GM12878 (cell line): ENCODE data around the gene CDC42BPA. TPM values are rescaled to one million over a fixed set of nuclear protein-coding genes. Genes with fewer than 3 reads are reported as not detected.

Experiments
- ATAC-seq: fragments of 200-7000 bp; cut with Tn5 transposase; 3 replicates; pipeline ENCODE4 v1.9.1; 2020; ENCODE audit warnings: mild to moderate bottlenecking, moderate library complexity
- BruUV-seq: library from RNA; stranded (reverse); fragments of 400-500 nt; replicated peaks from 2 replicates; lab custom pipeline; 2021; lab: Mats Ljungman, UMichigan
- CTCF ChIA-PET: fragments of 300-600 bp; sonication (Branson Sonifier 250); formaldehyde crosslinking; extraction: SDS; loops from one replicate; lab custom pipeline; 2021; ENCODE audit warnings: inconsistent platforms; lab: Yijun Ruan, JAX
- POLR2A ChIA-PET: fragments of 350-600 bp; formaldehyde crosslinking; extraction: SDS; loops from one replicate; lab custom pipeline; 2021; ENCODE audit warnings: inconsistent platforms; lab: Charles Lee
- RAD21 ChIA-PET: fragments of 300-600 bp; sonication (Branson Sonifier 250); formaldehyde crosslinking; loops from one replicate; lab custom pipeline; 2023; ENCODE audit warnings: antibody characterized with exemption; ENCODE audit not compliant: unreplicated experiment; lab: Charles Lee
- SMC1A ChIA-PET: fragments of 300-600 bp; sonication (Branson Sonifier 250); formaldehyde crosslinking; loops from one replicate; lab custom pipeline; 2023; ENCODE audit not compliant: unreplicated experiment, uncharacterized antibody; lab: Charles Lee
- DNase-seq: peaks from one replicate; pipeline ENCODE4 v3.0.0-alpha.2; 2011; ENCODE audit warnings: low read depth, low spot score
- FAIRE-seq: peaks from 3 replicates; lab custom pipeline; 2011; peaks lifted over from hg19 to GRCh38; lab: Jason Lieb, UNC
- H2AFZ ChIP-seq: 2 replicates; pipeline ENCODE4 v1.6.0; 2011; ENCODE audit warnings: low read depth, low read length, control low read depth; ENCODE audit not compliant: control insufficient read depth
- H3K27ac ChIP-seq: 2 replicates; pipeline ENCODE4 v1.5.1; 2011; ENCODE audit warnings: control low read depth; ENCODE audit not compliant: control insufficient read depth, insufficient read depth
- H3K27me3 ChIP-seq, 2 experiments: replicated peaks in 1 of 2; 2 replicates each; pipeline versions ENCODE4 v1.6.0 to v1.6.1; 2011; ENCODE audit warnings: low read length in 1 of 2; ENCODE audit not compliant: control insufficient read depth in 2 of 2, insufficient read depth in 2 of 2
- H3K36me3 ChIP-seq, 2 experiments: 2 replicates each; pipeline ENCODE4 v1.5.1; 2011; ENCODE audit warnings: low read length in 1 of 2; ENCODE audit not compliant: control insufficient read depth in 2 of 2, insufficient read depth in 2 of 2
- H3K4me1 ChIP-seq: 2 replicates; pipeline ENCODE4 v1.6.1; 2011; ENCODE audit warnings: mild to moderate bottlenecking, low read length, moderate library complexity, mixed read lengths; ENCODE audit not compliant: control insufficient read depth, insufficient read depth
- H3K4me2 ChIP-seq: 2 replicates; pipeline ENCODE4 v1.6.0; 2011; ENCODE audit warnings: control low read depth; ENCODE audit not compliant: control insufficient read depth, insufficient read depth
- H3K4me3 ChIP-seq: fragments of 200-600 bp; sonication (generic); 2 replicates; pipeline ENCODE4 v1.5.1; 2016
- H3K79me2 ChIP-seq: 2 replicates; pipeline ENCODE4 v1.6.0; 2011; ENCODE audit warnings: low read length; ENCODE audit not compliant: control insufficient read depth, insufficient read depth
- H3K9ac ChIP-seq: 2 replicates; pipeline ENCODE4 v1.8.0; 2011; ENCODE audit warnings: low read length, control low read depth, mixed read lengths; ENCODE audit not compliant: control insufficient read depth, insufficient read depth
- H3K9me3 ChIP-seq: replicated peaks from 3 replicates; pipeline ENCODE4 v1.5.1; 2011; ENCODE audit warnings: mild to moderate bottlenecking, low read length; ENCODE audit not compliant: control insufficient read depth, insufficient read depth
- H4K20me1 ChIP-seq: 2 replicates; pipeline ENCODE4 v1.6.0; 2011; ENCODE audit not compliant: control insufficient read depth, insufficient read depth
- ASH2L ChIP-seq: fragments of 300-600, 200-600 bp; sonication (generic); IDR thresholded peaks from 2 replicates; pipeline ENCODE4 v1.6.1; 2017; ENCODE audit warnings: low read depth, mild to moderate bottlenecking, borderline replicate concordance
- GABPA ChIP-seq: IDR thresholded peaks from 2 replicates; pipeline ENCODE4 v1.6.1; 2014; ENCODE audit warnings: antibody characterized with exemption, low read depth, mild to moderate bottlenecking, inconsistent platforms
- IRF4 ChIP-seq: IDR thresholded peaks from 2 replicates; pipeline ENCODE4 v1.6.1; 2011; ENCODE audit warnings: low read depth, low read length
- KLF5 ChIP-seq: fragments of 450-650 bp; IDR thresholded peaks from 2 replicates; pipeline ENCODE4 v1.6.1; 2014; ENCODE audit warnings: mild to moderate bottlenecking; ENCODE audit not compliant: partially characterized antibody
- MXI1 ChIP-seq: fragments of 150-350 bp; IDR thresholded peaks from 2 replicates; pipeline ENCODE4 v1.6.1; 2011; ENCODE audit warnings: low read depth, mild to moderate bottlenecking, inconsistent platforms, low read length, improper control_type of control experiment
- NBN ChIP-seq: fragments of 450-650 bp; IDR thresholded peaks from 2 replicates; pipeline ENCODE4 v1.6.1; 2016
- POLR2AphosphoS2 ChIP-seq: IDR thresholded peaks from 2 replicates; pipeline ENCODE4 v1.6.1; 2011; ENCODE audit warnings: low read depth, mild to moderate bottlenecking, low read length, improper control_type of control experiment, moderate library complexity
- RBBP5 ChIP-seq: fragments of 200-600 bp; sonication (generic); conservative IDR thresholded peaks from 2 replicates; pipeline ENCODE4 v1.6.1; 2016
- RCOR1 ChIP-seq: conservative IDR thresholded peaks from 2 replicates; pipeline ENCODE4 v1.6.1; 2012; ENCODE audit warnings: low read depth, low read length, improper control_type of control experiment
- RUNX3 ChIP-seq: IDR thresholded peaks from 2 replicates; pipeline ENCODE4 v1.6.1; 2012; ENCODE audit warnings: low read length, inconsistent platforms
- STAT1 ChIP-seq: fragments of 450-650 bp; conservative IDR thresholded peaks from 2 replicates; pipeline ENCODE4 v1.6.1; 2014; ENCODE audit warnings: antibody characterized with exemption, mild to moderate bottlenecking
- TARDBP ChIP-seq: IDR thresholded peaks from 2 replicates; pipeline ENCODE4 v1.6.1; 2016; ENCODE audit warnings: borderline replicate concordance
- ZNF217 ChIP-seq: fragments of 450-650 bp; IDR thresholded peaks from 2 replicates; pipeline ENCODE4 v1.6.1; 2017; ENCODE audit warnings: antibody characterized with exemption, mild to moderate bottlenecking
- ZNF384 ChIP-seq: IDR thresholded peaks from 2 replicates; pipeline ENCODE4 v1.6.1; 2012; ENCODE audit warnings: low read depth, mild to moderate bottlenecking, low read length, improper control_type of control experiment, borderline replicate concordance
- ZNF622 ChIP-seq: fragments of 450-650 bp; IDR thresholded peaks from 2 replicates; pipeline ENCODE4 v1.6.1; 2017; ENCODE audit warnings: mild to moderate bottlenecking, inconsistent platforms
- ZSCAN29 ChIP-seq: fragments of 450-650 bp; IDR thresholded peaks from 2 replicates; pipeline ENCODE4 v1.6.1; 2017; ENCODE audit warnings: mild to moderate bottlenecking, moderate library complexity
- WGBS: methylation state at CpG from one replicate; pipeline ENCODE4 v1.1.6; 2016; ENCODE audit warnings: low lambda C conversion rate; ENCODE audit not compliant: insufficient replicate concordance, insufficient coverage; ENCODE audit errors: missing lambda C conversion rate; 5-methylcytosine and 5-hydroxymethylcytosine counted together
- in situ Hi-C: fragments of 300-500 bp; cut with MboI; formaldehyde crosslinking; loops from 9 replicates; pipeline ENCODE4 v1.14.3; 2018; ENCODE audit warnings: mixed read lengths
- intact Hi-C: fragments of 100-400 bp; cut with micrococcal nuclease; formaldehyde crosslinking; loops from one replicate; pipeline ENCODE4 v1.14.2; 2022; ENCODE audit not compliant: unreplicated experiment
- polyA plus RNA-seq, 11 experiments: library from polyadenylated mRNA; depleted of rRNA in 4 of 11; unstranded in 6 of 11; stranded (reverse) in 5 of 11; fragments of >200 nt; fragmentation: Nextera tagmentation in 4 of 11; fragmentation: Illumina TruSeq in 1 of 11; extraction: Ambion mirVana in 4 of 11; extraction: Trizol in 1 of 11; gene quantifications; 1 replicate in 1 of 11; 2 replicates in 10 of 11; pipeline versions ENCODE4 v1.2.1 to v1.2.3, GENCODE V29; 2011 to 2016; ENCODE audit warnings: inconsistent platforms in 2 of 11, missing spikeins in 2 of 11, low read depth in 1 of 11
- total RNA-seq, 4 experiments: library from RNA; depleted of rRNA in 3 of 4; stranded (reverse); fragments of >200 nt in 3 of 4; fragmentation: Illumina TruSeq in 1 of 4; extraction: Trizol in 1 of 4; gene quantifications; 2 replicates each; pipeline versions ENCODE4 v1.2.1 to v1.2.3, GENCODE V29; 2013 to 2021
- TF ChIP-seq, protein P1 (sequence below), 3 experiments: IDR thresholded peaks in 2 of 3; conservative IDR thresholded peaks in 1 of 3; 2 replicates each; pipeline ENCODE4 v1.5.1; 2011; ENCODE audit warnings: low read depth in 3 of 3, low read length in 3 of 3, mild to moderate bottlenecking in 3 of 3, control low read depth in 2 of 3, moderate library complexity in 2 of 3, inconsistent platforms in 1 of 3, mixed read lengths in 1 of 3; ENCODE audit not compliant: control insufficient read depth in 2 of 3, insufficient read depth in 1 of 3; ENCODE audit errors: extremely low read depth in 1 of 3
- TF ChIP-seq, protein P2 (sequence below): IDR thresholded peaks from 2 replicates; pipeline ENCODE4 v1.6.1; 2011; ENCODE audit warnings: mild to moderate bottlenecking, low read depth, low read length, moderate library complexity; ENCODE audit not compliant: insufficient replicate concordance

Gene CDC42BPA
- total and polyA plus RNA-seq, 10 of the 15 experiments (the other 5 are each of a cell fraction or from before 2014, with no cell fraction given) = 0.02 to 0.52 (median 0.10) TPM

DNA sequence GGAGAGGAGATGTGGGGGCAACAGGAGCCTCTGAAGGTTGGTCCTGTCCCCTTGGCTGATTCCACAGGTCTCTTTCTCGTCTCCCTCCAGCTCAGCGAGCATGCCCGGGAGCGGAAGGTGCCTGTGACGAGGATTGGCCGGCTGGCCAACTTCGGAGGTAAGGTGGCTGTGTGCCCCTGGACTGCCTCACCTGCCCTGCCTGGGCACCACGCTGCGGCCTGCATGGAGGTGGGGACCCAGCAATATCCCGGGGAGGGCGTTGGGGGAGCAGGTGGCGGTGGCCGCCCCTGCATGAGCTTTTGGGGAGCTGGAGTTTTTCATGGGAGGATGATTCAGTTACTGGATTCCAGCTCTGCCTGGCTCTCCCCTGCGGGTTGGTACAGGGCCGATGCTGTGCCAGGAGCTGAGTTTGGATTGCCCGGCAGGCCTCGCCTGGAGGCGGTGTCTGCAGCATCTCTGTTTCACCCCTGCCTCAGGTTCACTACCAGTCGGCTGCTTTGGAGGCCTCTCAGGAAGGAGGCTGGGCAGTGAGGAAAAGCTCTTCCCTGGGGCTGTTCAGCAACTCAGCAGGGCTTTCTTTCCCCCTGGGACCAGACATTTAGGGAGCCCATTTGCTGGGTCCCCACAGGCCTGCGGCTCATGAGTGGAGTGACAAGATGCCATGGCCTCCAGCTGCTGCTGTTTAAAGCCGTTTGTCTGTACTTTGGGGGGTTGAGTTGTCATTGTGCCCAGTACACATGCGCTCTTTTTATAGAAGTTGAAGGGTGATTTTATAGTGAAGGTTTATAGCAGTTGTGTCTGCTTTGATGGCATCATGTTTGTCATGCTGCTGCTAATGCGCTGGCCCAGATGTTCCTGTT lies 352.5 kb downstream of the CDC42BPA start:
- no peaks in the 10 kb centered on the region; the same call in 1 of the 2 replicates for H4K20me1 ChIP-seq
- no peak overlapping the region for H3K27ac ChIP-seq
- ChIA-PET CTCF (no interaction called here), RAD21 (no interaction called here), POLR2A (interaction anchor here (0.6 kb wide), 1 partner anchor 29 kb away, joined by 7 read pairs; no protein-coding TSS in a partner anchor), SMC1A (interaction anchor here (1.1 kb wide), 1 partner anchor 30 kb away, joined by 3 read pairs; no protein-coding TSS in a partner anchor)
- H2AFZ ChIP-seq = no peak overlapping the region
- BruUV-seq = no TSS peak
- H3K4me2 ChIP-seq = no peak overlapping the region
- H3K4me1 ChIP-seq = no peaks in the 10 kb centered on the region; the same call in 1 of the 2 replicates
- intact Hi-C loops = no loop called here
- no peaks in the 10 kb centered on the region for H3K27me3 ChIP-seq
- DNase-seq (no peak), ATAC-seq (no peak), FAIRE-seq (no peak)
- WGBS = 93% methylated on average over 21 of the region's 23 CpGs
- no peaks in the 10 kb centered on the region for H3K9me3 ChIP-seq
- H3K36me3 ChIP-seq = peaks cover 0 to 6% of the 10 kb centered on the region in 2 experiments; a peak in 2 of 4 replicates
- no peaks in the 10 kb centered on the region for H3K79me2 ChIP-seq
- no peak overlapping the region for H3K9ac ChIP-seq
- no peak overlapping the region for H3K4me3 ChIP-seq
- no peak for TF ChIP-seq POLR2AphosphoS2
- TF ChIP-seq KLF5 = no peak
- no peak for TF ChIP-seq TARDBP
- TF ChIP-seq IRF4 = no peak
- TF ChIP-seq, protein P1, sequence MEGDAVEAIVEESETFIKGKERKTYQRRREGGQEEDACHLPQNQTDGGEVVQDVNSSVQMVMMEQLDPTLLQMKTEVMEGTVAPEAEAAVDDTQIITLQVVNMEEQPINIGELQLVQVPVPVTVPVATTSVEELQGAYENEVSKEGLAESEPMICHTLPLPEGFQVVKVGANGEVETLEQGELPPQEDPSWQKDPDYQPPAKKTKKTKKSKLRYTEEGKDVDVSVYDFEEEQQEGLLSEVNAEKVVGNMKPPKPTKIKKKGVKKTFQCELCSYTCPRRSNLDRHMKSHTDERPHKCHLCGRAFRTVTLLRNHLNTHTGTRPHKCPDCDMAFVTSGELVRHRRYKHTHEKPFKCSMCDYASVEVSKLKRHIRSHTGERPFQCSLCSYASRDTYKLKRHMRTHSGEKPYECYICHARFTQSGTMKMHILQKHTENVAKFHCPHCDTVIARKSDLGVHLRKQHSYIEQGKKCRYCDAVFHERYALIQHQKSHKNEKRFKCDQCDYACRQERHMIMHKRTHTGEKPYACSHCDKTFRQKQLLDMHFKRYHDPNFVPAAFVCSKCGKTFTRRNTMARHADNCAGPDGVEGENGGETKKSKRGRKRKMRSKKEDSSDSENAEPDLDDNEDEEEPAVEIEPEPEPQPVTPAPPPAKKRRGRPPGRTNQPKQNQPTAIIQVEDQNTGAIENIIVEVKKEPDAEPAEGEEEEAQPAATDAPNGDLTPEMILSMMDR (IDR thresholded peaks at IDR 0.05 in 2 of 3, conservative IDR thresholded peaks at IDR 0.05 in 1 of 3; ENCODE audit: control insufficient read depth in 2 of 3, extremely low read depth in 1 of 3, insufficient read depth in 1 of 3, low read depth in 3 of 3, low read length in 3 of 3) = no peak
- TF ChIP-seq RCOR1 = no peak
- no peak for TF ChIP-seq STAT1
- no peak for TF ChIP-seq RBBP5
- no peak for TF ChIP-seq ASH2L
- no peak for TF ChIP-seq GABPA
- TF ChIP-seq ZNF384 = no peak
- TF ChIP-seq, protein P2, sequence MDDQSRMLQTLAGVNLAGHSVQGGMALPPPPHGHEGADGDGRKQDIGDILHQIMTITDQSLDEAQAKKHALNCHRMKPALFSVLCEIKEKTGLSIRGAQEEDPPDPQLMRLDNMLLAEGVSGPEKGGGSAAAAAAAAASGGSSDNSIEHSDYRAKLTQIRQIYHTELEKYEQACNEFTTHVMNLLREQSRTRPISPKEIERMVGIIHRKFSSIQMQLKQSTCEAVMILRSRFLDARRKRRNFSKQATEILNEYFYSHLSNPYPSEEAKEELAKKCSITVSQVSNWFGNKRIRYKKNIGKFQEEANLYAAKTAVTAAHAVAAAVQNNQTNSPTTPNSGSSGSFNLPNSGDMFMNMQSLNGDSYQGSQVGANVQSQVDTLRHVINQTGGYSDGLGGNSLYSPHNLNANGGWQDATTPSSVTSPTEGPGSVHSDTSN = no peak
- TF ChIP-seq NBN = no peak
- TF ChIP-seq ZNF217 = no peak
- no peak for TF ChIP-seq ZSCAN29
- TF ChIP-seq RUNX3 = no peak
- no peak for TF ChIP-seq ZNF622
- TF ChIP-seq MXI1 = no peak
- in situ Hi-C loops = no loop called here
